SK-N-DZ (cell line): ENCODE data around the gene RAB30.
A peak's percentile ranks its signal among the peaks of the same experiment; 100 is the strongest.
"Not testable (repeated sequence)": the region's sequence is repeated elsewhere in the genome, so short reads cannot be mapped to it uniquely, and the experiment has no call there.

Experiments used
- DNase-seq: peaks from one replicate; pipeline ENCODE4 v3.0.0-alpha.2; 2015; ENCODE audit warnings: low spot score
- small RNA-seq, 2 experiments: library from RNA; depleted of rRNA; stranded (forward); fragments of <200 nt; gene quantifications; one replicate each; pipeline ENCODE3, GENCODE V24; 2014

Gene RAB30

DNA sequence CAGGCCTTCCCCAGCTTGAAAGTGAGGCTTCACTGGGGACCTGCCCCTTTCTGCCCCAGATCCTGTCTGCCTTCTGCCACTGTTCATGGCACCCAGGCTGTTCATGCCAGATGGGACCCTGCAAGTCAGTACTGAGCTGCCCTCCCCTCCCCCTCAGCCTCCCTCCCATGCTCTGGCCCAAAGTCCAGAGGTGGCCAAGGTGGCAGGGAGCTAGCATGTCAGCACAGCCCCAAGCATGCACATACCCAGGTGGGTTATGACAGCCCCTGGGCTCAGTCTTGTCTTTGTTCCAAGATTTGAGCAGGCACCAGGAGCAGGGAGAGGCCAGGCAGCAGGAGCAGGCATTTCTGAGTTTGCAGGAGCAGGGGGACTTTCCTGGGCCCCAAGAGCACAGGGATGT lies 126.0 kb downstream of the RAB30 start:
- no peak for DNase-seq

DNA sequence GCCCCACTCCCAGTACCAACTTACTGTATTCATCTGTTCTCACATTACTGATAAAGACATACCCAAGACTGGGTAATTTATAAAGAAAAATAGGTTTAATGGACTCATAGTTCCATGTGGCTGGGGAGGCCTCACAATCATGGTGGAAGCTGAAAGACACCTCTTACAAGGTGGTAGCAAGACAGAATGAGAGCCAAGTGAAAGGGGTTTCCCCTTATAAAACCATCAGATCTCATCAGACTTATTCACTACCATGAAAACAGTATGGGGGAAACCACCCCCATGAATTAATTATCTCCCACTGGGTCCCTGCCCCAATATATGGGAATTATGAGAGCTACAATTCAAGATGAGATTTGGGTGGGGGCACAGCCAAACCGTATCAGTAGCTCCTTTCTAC lies 126.7 kb downstream of the RAB30 start:
- not testable (repeated sequence) for DNase-seq

DNA sequence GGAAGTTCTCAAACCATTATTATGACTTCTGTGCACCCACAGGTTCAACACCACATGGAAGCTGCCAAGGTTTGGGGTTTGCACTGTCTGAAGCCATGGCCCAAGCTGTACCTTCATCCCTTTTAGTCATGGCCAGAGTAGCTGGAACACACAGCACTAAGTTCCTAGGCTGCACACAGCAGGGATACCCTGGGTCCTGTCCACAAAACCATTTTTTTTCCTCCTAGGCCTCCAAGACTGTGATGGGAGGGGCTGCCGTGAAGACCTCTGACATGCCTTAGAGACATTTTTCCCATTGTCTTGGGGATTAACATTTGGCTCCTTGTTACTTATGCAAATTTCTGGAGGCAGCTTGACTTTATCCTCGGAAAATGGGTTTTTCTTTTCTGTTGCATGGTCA lies 127.5 kb downstream of the RAB30 start:
- no peak for DNase-seq

DNA sequence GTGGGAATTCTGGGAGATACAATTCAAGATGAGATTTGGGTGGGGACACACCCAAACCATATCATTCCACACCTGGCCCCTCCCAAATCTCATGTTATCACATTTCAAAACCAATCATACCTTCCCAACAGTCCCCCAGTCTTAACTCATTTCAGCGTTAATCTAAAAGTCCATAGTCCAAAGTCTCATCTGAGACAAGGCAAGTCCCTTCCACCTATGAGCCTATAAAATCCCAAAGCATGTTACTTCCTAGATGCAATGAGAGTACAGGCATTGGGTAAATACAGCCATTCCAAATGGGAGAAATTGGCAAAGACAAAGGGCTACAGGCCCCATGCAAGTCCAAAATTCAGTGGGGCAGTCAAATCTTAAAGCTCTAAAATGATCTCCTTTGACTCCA lies 128.3 kb downstream of the RAB30 start:
- not testable (repeated sequence) for DNase-seq

DNA sequence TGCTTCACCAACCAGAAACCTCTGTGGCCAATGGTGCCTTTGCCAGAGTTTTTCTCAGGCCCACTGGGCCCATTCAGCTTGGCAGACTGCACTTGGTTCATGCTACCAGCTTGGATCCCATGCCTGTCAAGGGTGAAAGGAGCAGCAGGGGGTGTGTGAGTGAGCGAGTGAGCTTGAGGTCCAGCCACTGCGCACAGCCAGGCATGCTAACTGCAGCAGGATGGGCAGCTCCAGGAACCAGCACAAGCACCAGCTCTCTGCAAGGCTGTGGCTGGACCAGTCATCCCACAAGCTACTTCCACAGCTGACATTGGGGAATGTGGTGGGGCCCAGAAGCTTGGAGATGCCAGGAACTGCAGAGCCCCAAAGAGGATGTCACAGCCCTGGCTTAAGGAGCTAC lies 129.3 kb downstream of the RAB30 start:
- DNase-seq, result no peak

DNA sequence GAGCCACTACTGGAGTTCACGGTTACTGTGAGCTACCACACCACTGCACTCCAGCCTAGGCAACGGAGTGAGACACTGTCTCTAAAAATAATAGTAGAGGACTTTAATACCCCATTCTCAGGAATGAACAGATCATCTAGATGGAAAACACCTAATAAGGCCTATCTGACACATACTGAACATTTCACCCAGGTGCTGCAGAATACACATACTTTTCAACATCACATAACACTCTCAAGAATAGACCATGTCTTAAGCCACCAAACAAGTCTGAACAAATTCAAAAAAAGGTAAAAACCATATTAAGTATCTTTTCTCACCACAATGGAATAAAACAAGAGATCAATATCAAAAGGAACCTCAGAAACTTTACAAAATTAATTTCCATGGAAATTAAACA lies 132.2 kb downstream of the RAB30 start:
- DNase-seq, result no peak

DNA sequence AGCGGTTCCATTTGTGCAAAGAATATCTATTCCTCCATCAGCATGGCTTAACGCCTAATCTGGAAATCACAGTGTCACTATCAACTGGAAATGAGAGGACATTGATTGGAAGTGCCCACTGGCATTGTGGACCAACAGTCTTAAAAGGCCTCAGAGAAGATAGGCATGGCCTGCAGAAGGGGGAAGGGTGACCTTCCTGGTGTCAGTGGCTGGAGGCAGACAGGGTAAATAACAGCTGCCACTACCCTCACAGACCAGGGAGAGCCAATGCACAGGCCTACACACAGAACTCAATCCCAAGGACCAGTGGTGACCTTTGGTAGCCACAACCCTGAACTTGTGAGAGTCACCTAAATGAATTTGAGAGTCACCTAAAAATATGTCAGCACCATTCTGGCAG lies 134.1 kb downstream of the RAB30 start:
- DNase-seq, result no peak

DNA sequence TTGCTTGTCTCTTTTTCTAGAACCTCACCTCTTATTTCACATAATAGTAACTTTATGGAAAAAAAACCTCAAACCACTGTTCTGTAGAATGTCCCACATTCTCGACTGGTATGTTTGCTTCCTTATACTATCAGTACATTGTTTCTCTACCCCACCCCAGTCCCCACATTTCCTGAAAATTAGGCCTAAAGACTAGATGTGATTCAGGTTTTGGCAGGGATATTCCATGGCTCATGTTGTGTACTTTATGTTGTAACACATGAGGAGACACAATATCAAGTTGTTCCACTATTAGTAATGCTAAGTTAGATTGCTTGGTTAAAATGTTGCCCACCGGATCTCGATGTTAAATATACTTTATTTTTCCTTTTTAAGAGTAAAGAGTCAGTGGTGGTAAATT lies 135.4 kb downstream of the RAB30 start:
- DNase-seq, result no peak

DNA sequence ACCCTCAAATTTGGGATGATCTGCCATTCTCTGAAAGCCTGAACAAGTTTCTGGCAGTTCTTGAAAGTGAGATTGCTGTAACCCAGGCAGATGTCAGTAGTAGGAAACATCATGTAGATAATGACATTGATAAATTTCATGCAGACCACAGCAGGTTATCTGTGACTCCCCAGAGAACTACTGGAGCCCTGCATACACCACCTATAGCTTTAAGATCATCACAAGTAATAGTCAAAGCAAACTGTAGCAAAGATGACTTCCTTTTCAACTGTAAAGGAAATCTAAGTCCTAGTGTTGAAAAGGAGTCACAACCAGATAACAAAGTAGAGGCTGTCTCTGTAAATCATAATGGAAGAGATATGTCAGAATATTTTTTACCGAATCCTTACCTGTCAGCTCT lies 139.1 kb downstream of the RAB30 start:
- no peak for DNase-seq

DNA sequence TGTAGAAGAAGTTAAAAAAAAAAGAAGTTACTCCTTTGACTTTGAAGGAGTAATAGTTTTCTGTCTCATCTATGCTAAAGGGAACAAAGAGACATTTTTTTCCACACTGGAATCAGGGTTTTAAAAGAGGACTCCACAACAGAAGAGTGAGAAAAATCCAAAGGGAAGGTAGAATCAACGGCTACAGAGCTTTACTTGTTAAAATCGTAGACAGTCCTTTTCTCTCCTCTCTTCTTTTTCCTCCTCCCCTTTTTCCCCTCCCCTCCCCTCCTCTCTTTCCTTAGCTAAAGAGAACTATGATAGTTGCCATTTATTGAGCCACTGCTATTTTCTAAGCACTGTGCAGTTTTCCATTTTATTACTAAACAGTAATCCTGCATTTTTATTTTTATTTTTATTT lies 141.0 kb downstream of the RAB30 start:
- DNase-seq, result no peak

DNA sequence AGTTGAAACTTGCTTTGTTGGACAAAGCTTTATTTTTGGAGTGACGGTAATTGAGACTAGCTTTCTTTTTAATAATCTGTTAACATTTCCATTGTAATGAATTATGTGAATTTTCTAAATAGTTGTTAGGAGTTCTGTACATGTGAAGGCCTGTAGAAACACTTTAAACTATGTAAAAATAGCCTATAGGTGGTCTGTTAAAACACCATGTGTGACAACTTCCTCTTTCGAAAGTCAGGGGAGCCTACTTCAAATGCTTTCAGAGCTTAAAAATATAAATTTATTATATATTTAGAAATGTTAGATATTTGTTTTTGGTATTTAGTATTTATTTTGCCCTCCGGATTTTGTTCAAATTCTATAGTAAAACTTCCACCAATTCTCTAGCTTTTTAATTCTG lies 141.5 kb downstream of the RAB30 start:
- DNase-seq, result no peak

DNA sequence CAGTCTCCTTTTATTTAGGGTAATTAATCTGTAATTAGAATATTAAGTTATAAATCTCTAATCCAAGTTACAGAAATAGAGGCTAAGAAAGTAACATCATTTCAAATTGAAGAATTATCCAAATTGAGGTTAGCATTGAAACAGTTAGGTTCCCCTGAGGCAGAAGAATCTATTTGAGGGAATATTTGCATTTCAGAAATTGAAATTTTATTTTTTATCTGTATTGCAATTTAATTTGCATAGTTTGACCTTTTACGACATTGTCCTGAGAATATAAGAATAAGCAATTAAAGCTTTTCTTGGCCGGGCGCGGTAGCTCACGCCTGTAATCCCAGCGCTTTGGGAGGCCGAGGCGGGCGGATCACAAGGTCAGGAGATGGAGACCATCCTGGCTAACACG lies 142.6 kb downstream of the RAB30 start:
- DNase-seq, result no peak

DNA sequence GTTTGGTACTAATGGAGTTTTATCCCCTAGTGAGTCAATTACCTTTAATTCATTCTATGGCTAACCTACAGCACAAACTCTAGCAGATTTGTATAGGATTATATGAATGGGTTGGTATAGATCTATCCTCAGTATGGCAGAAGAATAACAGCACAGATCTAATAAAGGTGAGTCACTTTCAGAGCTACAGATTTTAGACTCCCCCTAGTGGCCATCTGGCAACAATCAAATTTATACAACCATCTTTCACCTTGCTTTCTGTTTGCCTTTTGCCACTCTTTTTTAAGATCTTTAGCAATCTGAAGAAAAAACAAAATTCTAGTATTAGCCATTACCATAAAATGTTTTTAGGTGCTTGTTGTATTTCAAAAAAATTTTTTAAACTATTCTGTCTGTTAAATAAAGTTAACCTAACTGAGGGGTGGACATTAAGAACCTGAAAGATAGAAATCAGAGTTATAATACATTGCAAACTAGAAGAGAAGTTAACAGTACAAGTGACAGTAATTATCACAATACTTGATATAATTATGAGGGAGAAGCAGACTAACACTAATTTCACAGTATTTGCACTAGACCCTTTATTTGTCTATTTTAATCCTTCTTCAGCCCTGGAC lies 144.3 kb downstream of the RAB30 start:
- peak; percentile 65 for DNase-seq

DNA sequence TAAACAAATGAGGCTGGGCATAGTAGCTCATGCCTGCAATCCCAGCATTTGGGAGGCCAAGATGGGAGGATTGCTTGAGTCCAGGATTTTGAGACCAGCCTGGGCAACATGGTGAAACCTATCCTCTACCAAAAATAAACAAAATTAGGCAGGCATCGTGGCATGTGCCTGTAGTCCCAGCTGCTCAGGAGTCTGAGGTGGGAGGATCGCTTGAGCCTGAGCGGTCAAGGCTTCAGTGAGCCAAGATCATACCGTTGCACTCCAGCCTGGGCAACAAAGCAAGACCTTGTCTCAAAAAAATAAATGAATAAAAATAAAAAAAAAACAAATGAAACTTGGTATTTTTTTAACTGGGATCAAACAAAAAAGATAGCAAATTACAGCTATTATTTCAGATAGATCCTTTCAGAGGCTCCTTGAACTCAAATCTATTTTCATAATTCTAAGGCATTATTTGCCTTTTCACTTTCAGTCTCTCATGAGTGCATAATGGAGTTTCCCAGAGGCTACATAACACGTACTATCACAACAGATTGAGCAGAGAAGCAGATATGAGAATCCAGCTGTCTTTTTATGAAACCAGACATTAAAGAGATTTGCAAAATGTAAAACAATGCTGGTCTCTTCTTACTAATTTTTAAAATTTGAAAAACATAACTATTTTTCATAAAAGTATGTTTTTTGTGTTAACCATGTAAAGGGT lies 147.0 kb downstream of the RAB30 start:
- DNase-seq, result no peak

Small RNA genes within 50 kb of the gene (small RNA-seq; reads per million reads assigned to genes)
- 0 reads per million in 2 experiments for gene SNORA70E
